HCT116 (cell line): ENCODE data around the gene PLAGL1. TPM values are rescaled to one million over a fixed set of nuclear protein-coding genes. Genes with fewer than 3 reads are reported as not detected.

Experiments
- ATAC-seq: fragments of 200-7000 bp; cut with Tn5 transposase; 2 replicates; pipeline ENCODE4 v1.9.1; 2020; ENCODE audit warnings: mild to moderate bottlenecking, moderate library complexity
- BruUV-seq: library from RNA; stranded (reverse); fragments of 400-500 nt; replicated peaks from 2 replicates; lab custom pipeline; 2021; lab: Mats Ljungman, UMichigan
- CTCF ChIA-PET: fragments of 300-600 bp; sonication (Branson Sonifier 250); formaldehyde crosslinking; loops from one replicate; lab custom pipeline; 2021; ENCODE audit warnings: antibody characterized with exemption; lab: Charles Lee
- POLR2A ChIA-PET: fragments of 300-600, 350-600 bp; sonication (Branson Sonifier 250); formaldehyde crosslinking; loops from one replicate; lab custom pipeline; 2021; ENCODE audit warnings: antibody characterized with exemption; lab: Charles Lee
- RAD21 ChIA-PET, 2 experiments: fragments of 300-600 bp; sonication (Branson Sonifier 250); formaldehyde crosslinking; loops; one replicate each; lab custom pipeline; 2023; ENCODE audit warnings: low total read pairs in 2 of 2; ENCODE audit not compliant: uncharacterized antibody in 2 of 2, unreplicated experiment in 2 of 2, low non-redundant PET in 1 of 2; lab: Charles Lee
- DNase-seq: peaks from one replicate; pipeline ENCODE4 v3.0.0-alpha.2; 2010; ENCODE audit warnings: low read depth, low spot score
- H2AFZ ChIP-seq: fragments of 200-600 bp; shearing (Covaris generic), sonication (generic); 2 replicates; pipeline ENCODE4 v1.6.1; 2017; ENCODE audit warnings: low read depth, mixed run types, mixed read lengths, antibody characterized with exemption, low read length; ENCODE audit not compliant: poor library complexity, severe bottlenecking
- H3K27ac ChIP-seq: 2 replicates; pipeline ENCODE4 v1.5.1; 2012; ENCODE audit warnings: low read depth, low read length
- H3K27me3 ChIP-seq: fragments of 200-600 bp; sonication (generic); 2 replicates; pipeline ENCODE4 v1.6.1; 2016; ENCODE audit warnings: mixed run types, low read length, mixed read lengths; ENCODE audit not compliant: insufficient read depth
- H3K36me3 ChIP-seq, 2 experiments: fragments of 200-500 bp in 1 of 2; fragments of 200-600 bp in 1 of 2; sonication (Bioruptor generic) in 1 of 2; sonication (generic) in 1 of 2; 2 replicates each; pipeline versions ENCODE4 v1.5.1 to v1.6.1; 2014 to 2016; ENCODE audit warnings: low read length in 2 of 2, inconsistent platforms in 1 of 2, mixed read lengths in 1 of 2, mixed run types in 1 of 2; ENCODE audit not compliant: insufficient read depth in 2 of 2, control insufficient read depth in 1 of 2
- H3K4me1 ChIP-seq, 2 experiments: fragments of 200-600 bp in 1 of 2; sonication (generic) in 1 of 2; 2 replicates each; pipeline versions ENCODE4 v1.5.1 to v1.6.1; 2012 to 2017; ENCODE audit warnings: low read length in 2 of 2, inconsistent platforms in 1 of 2, mild to moderate bottlenecking in 1 of 2, mixed read lengths in 1 of 2, mixed run types in 1 of 2, moderate library complexity in 1 of 2; ENCODE audit not compliant: insufficient read depth in 2 of 2, control insufficient read depth in 1 of 2
- H3K4me2 ChIP-seq: fragments of 200-600 bp; sonication (generic); 2 replicates; pipeline ENCODE4 v1.6.1; 2017; ENCODE audit warnings: mixed run types, low read length, mixed read lengths
- H3K4me3 ChIP-seq, 2 experiments: fragments of 200-600 bp in 1 of 2; sonication (generic) in 1 of 2; replicated peaks in 1 of 2; 2 replicates each; pipeline ENCODE4 v1.5.1; 2011 to 2016; ENCODE audit warnings: low read length in 2 of 2, control low read depth in 1 of 2, low read depth in 1 of 2, mild to moderate bottlenecking in 1 of 2, mixed read lengths in 1 of 2, mixed run types in 1 of 2
- H3K79me2 ChIP-seq: fragments of 200-600 bp; sonication (generic); 2 replicates; pipeline ENCODE4 v1.6.1; 2017; ENCODE audit warnings: mild to moderate bottlenecking, mixed run types, low read length, moderate library complexity, mixed read lengths; ENCODE audit not compliant: insufficient read depth
- H3K9ac ChIP-seq: fragments of 200-600 bp; sonication (generic); 2 replicates; pipeline ENCODE4 v1.6.1; 2016; ENCODE audit warnings: low read length, mixed read lengths
- H3K9me2 ChIP-seq: fragments of 200-600 bp; sonication (generic), shearing (Covaris generic); 2 replicates; pipeline ENCODE4 v1.6.1; 2017; ENCODE audit warnings: mixed run types, mild to moderate bottlenecking, moderate library complexity; ENCODE audit not compliant: insufficient read depth
- H3K9me3 ChIP-seq, 2 experiments: fragments of 200-500 bp in 1 of 2; fragments of 200-600 bp in 1 of 2; sonication (Bioruptor generic) in 1 of 2; sonication (generic) in 1 of 2; 2 replicates each; pipeline ENCODE4 v1.6.1; 2014 to 2017; ENCODE audit warnings: low read length in 2 of 2, mixed read lengths in 2 of 2, inconsistent platforms in 1 of 2, low read depth in 1 of 2, mild to moderate bottlenecking in 1 of 2, mixed run types in 1 of 2, moderate library complexity in 1 of 2; ENCODE audit not compliant: control insufficient read depth in 1 of 2, insufficient read depth in 1 of 2
- H4K20me1 ChIP-seq: fragments of 200-600 bp; sonication (generic), shearing (Covaris generic); 2 replicates; pipeline ENCODE4 v1.6.1; 2017; ENCODE audit warnings: mixed run types, mild to moderate bottlenecking, moderate library complexity; ENCODE audit not compliant: insufficient read depth
- CBX3 ChIP-seq: IDR thresholded peaks from 2 replicates; pipeline ENCODE4 v1.6.1; 2012; ENCODE audit warnings: low read depth
- CEBPB ChIP-seq: IDR thresholded peaks from 2 replicates; pipeline ENCODE4 v1.6.1; 2012; ENCODE audit warnings: low read depth
- EGR1 ChIP-seq: IDR thresholded peaks from 2 replicates; pipeline ENCODE4 v1.6.1; 2012; ENCODE audit warnings: low read depth
- EZH2phosphoT487 ChIP-seq: fragments of 200-600 bp; IDR thresholded peaks from 2 replicates; pipeline ENCODE4 v1.6.1; 2018; ENCODE audit warnings: antibody characterized with exemption, borderline replicate concordance
- FOSL1 ChIP-seq: IDR thresholded peaks from 2 replicates; pipeline ENCODE4 v1.6.1; 2012; ENCODE audit warnings: low read depth
- JUND ChIP-seq: IDR thresholded peaks from 2 replicates; pipeline ENCODE4 v1.6.1; 2012
- POLR2A ChIP-seq: IDR thresholded peaks from 2 replicates; pipeline ENCODE4 v1.7.0; 2011; ENCODE audit warnings: borderline replicate concordance; ENCODE audit not compliant: insufficient read depth, insufficient read length; ENCODE audit errors: extremely low read depth
- POLR2AphosphoS5 ChIP-seq: IDR thresholded peaks from 2 replicates; pipeline ENCODE4 v1.6.1; 2011; ENCODE audit warnings: mild to moderate bottlenecking, low read depth, low read length, moderate library complexity
- RAD21 ChIP-seq: IDR thresholded peaks from 2 replicates; pipeline ENCODE4 v1.6.1; 2012; ENCODE audit warnings: low read depth, mild to moderate bottlenecking
- SIN3A ChIP-seq: IDR thresholded peaks from 2 replicates; pipeline ENCODE4 v1.6.1; 2012; ENCODE audit warnings: low read depth
- SP1 ChIP-seq: IDR thresholded peaks from 2 replicates; pipeline ENCODE4 v1.6.1; 2012; ENCODE audit warnings: low read depth
- SRF ChIP-seq: IDR thresholded peaks from 2 replicates; pipeline ENCODE4 v1.6.1; 2012; ENCODE audit warnings: low read depth
- TCF7L2 ChIP-seq: IDR thresholded peaks from 2 replicates; pipeline ENCODE4 v1.7.0; 2011; ENCODE audit warnings: borderline replicate concordance, inconsistent platforms; ENCODE audit not compliant: insufficient read depth, insufficient read length; ENCODE audit errors: extremely low read depth
- YY1 ChIP-seq: IDR thresholded peaks from 2 replicates; pipeline ENCODE4 v1.6.1; 2011; ENCODE audit warnings: low read length, low read depth, moderate library complexity, mild to moderate bottlenecking; ENCODE audit not compliant: insufficient replicate concordance; ENCODE audit errors: extremely low read depth
- ZFX ChIP-seq: fragments of 450-650 bp; IDR thresholded peaks from 2 replicates; pipeline ENCODE4 v1.6.1; 2017
- ZNF274 ChIP-seq: fragments of 200-500 bp; sonication (Bioruptor generic); IDR thresholded peaks from 2 replicates; pipeline ENCODE4 v1.6.1; 2014; ENCODE audit warnings: mild to moderate bottlenecking, low read depth, low read length, inconsistent platforms
- intact Hi-C: fragments of 100-400 bp; cut with micrococcal nuclease; formaldehyde crosslinking; loops from 2 replicates; pipeline ENCODE4 v1.10.0; 2022
- total RNA-seq: library from RNA; stranded (reverse); gene quantifications from one replicate; pipeline ENCODE4 v1.2.1, GENCODE V29; 2021; ENCODE audit not compliant: unreplicated experiment
- TF ChIP-seq, protein P1 (sequence below): IDR thresholded peaks from 2 replicates; pipeline ENCODE4 v1.6.1; 2012
- TF ChIP-seq, protein P2 (sequence below): IDR thresholded peaks from 2 replicates; pipeline ENCODE4 v1.6.1; 2012
- TF ChIP-seq, protein P3 (sequence below): IDR thresholded peaks from 2 replicates; pipeline ENCODE4 v1.6.1; 2011; ENCODE audit warnings: mild to moderate bottlenecking, low read length, moderate library complexity; ENCODE audit not compliant: insufficient replicate concordance; ENCODE audit errors: extremely low read depth

Gene PLAGL1
- total RNA-seq, 1 experiment from 2014 or later = 35.6 TPM

DNA sequence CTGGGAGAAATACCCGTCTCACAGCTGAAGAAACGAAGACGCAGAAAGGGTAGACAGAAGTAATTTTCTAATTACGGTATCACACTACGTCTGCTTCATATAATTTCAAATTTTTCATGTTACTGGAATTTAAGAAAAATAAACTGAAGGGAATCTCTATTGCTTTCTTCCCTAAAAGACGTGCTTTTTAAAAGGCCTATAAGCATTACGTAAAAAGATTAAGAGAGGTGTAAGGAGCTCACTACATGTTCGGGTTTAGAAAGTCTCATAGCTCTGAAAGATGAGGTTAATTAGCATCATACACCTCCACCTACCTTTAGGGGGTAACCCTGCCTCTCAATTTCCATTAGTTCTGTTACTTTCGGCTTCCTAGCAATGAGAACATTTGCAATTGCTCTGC lies 787 bp upstream of the PLAGL1 start:
- Histone ChIP-seq H3K4me2 (peak overlapping the region; percentile 69), H3K27ac (peak overlapping the region; percentile 71), H3K27me3 (no peaks in the 10 kb centered on the region), H3K9me2 (no peaks in the 10 kb centered on the region), H3K36me3 (no peaks in the 10 kb centered on the region), H3K4me3 (peak overlapping the region; percentile 56 to 74), H3K79me2 (peaks cover 36% of the 10 kb centered on the region), H4K20me1 (no peaks in the 10 kb centered on the region), H3K9me3 (no peaks in the 10 kb centered on the region), H2AFZ (peak overlapping the region; percentile 56), H3K4me1 (peaks cover 3 to 10% of the 10 kb centered on the region in 2 experiments; a peak in 2 of 4 replicates), H3K9ac (peak overlapping the region; percentile 84)
- POLR2A ChIA-PET = no interaction called here
- BruUV-seq = no TSS peak
- intact Hi-C loops = no loop called here
- DNase-seq (no peak), ATAC-seq (no peak)
- RAD21 ChIA-PET = no interaction called here
- CTCF ChIA-PET = interaction anchor here (1.3 to 2.4 kb wide), 2 partner anchors 69 to 433 kb away, joined by 7 to 9 read pairs; no protein-coding TSS in a partner anchor
- TF ChIP-seq CBX3 = no peak
- no peak for TF ChIP-seq ZNF274
- no peak for TF ChIP-seq EGR1
- no peak for TF ChIP-seq POLR2AphosphoS5
- TF ChIP-seq, protein P1, sequence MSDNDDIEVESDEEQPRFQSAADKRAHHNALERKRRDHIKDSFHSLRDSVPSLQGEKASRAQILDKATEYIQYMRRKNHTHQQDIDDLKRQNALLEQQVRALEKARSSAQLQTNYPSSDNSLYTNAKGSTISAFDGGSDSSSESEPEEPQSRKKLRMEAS = no peak

DNA sequence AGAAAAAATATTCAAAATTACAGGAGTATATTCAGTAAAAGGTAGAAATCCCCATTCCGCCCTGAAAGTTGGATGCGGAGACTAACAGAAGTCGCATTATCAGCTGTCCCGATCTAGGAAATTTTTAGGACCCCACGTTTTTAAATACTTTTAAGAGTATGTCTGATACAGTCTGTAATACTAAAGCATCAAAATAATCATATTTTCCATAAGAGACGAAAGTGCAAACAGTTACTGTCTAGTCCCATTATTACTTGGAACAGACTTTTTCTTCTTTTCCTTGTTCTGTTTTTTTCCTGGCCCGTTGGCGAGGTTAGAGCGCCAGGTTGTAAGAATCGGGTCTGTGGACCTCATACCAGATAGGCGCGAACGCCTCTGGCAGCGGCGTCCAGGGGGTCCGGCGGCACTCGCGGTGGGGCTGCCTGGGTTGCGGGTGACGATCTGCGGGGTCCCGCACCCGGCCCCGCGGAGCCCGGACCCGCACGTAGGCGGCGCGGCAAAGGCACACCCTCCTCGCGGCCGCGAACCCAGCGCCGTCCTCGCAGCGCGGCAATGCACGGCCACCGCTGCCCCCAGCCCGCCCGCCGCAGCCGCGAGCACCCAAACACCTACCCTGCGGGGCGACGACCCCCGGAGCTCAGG lies 460 bp downstream of the PLAGL1 start:
- no peak overlapping the region for H2AFZ ChIP-seq
- peak overlapping the region; percentile 69 for H3K4me2 ChIP-seq
- CTCF ChIA-PET = interaction anchor here (1.3 to 2.4 kb wide), 2 partner anchors 68 to 432 kb away, joined by 7 to 9 read pairs; no protein-coding TSS in a partner anchor
- TF ChIP-seq POLR2A = no peak
- TF ChIP-seq TCF7L2 = no peak
- TF ChIP-seq CEBPB = no peak
- no peak for TF ChIP-seq SRF
- TF ChIP-seq POLR2AphosphoS5 = no peak
- TF ChIP-seq, protein P1 = no peak; the same call in 1 of the 2 replicates
- no peak for TF ChIP-seq RAD21
- TF ChIP-seq EZH2phosphoT487 = no peak
- TF ChIP-seq ZNF274 = no peak
- TF ChIP-seq ZFX = no peak
- no peak for TF ChIP-seq FOSL1
- TF ChIP-seq, protein P2, sequence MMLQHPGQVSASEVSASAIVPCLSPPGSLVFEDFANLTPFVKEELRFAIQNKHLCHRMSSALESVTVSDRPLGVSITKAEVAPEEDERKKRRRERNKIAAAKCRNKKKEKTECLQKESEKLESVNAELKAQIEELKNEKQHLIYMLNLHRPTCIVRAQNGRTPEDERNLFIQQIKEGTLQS = no peak
- no peak for TF ChIP-seq JUND
- TF ChIP-seq YY1 = no peak
- TF ChIP-seq SP1 = no peak
- no peak; the same call in 1 of the 2 replicates for TF ChIP-seq SIN3A
- TF ChIP-seq, protein P3, sequence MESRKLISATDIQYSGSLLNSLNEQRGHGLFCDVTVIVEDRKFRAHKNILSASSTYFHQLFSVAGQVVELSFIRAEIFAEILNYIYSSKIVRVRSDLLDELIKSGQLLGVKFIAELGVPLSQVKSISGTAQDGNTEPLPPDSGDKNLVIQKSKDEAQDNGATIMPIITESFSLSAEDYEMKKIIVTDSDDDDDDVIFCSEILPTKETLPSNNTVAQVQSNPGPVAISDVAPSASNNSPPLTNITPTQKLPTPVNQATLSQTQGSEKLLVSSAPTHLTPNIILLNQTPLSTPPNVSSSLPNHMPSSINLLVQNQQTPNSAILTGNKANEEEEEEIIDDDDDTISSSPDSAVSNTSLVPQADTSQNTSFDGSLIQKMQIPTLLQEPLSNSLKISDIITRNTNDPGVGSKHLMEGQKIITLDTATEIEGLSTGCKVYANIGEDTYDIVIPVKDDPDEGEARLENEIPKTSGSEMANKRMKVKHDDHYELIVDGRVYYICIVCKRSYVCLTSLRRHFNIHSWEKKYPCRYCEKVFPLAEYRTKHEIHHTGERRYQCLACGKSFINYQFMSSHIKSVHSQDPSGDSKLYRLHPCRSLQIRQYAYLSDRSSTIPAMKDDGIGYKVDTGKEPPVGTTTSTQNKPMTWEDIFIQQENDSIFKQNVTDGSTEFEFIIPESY = no peak
- no peaks in the 10 kb centered on the region for H3K36me3 ChIP-seq
- peak overlapping the region; percentile 71 for H3K27ac ChIP-seq
- H3K9me3 ChIP-seq = no peaks in the 10 kb centered on the region
- DNase-seq (no peak), ATAC-seq (peak; percentile 41)
- intact Hi-C loops = no loop called here
- no peaks in the 10 kb centered on the region for H4K20me1 ChIP-seq
- H3K9me2 ChIP-seq = no peaks in the 10 kb centered on the region
- H3K9ac ChIP-seq = peak overlapping the region; percentile 84
- no peaks in the 10 kb centered on the region for H3K27me3 ChIP-seq
- peaks cover 3 to 7% of the 10 kb centered on the region in 2 experiments; a peak in 2 of 4 replicates for H3K4me1 ChIP-seq
- H3K79me2 ChIP-seq = peaks cover 40% of the 10 kb centered on the region
- BruUV-seq = no TSS peak
- RAD21 ChIA-PET = no interaction called here
- POLR2A ChIA-PET = no interaction called here
- H3K4me3 ChIP-seq = peak overlapping the region; percentile 56 to 74
